Nephron progenitor cell (in vitro differentiated cells): ENCODE results near the gene TSR1.
A peak's percentile ranks its signal among the peaks of the same experiment; 100 is the strongest.

ENCODE experiments used
- DNase-seq: peaks from one replicate; pipeline ENCODE4 v3.0.0; 2021
- H3K27ac Mint-ChIP-seq: 2 replicates; pipeline ENCODE4 v1.8.0; 2021; ENCODE audit warnings: mild to moderate bottlenecking, moderate library complexity, mixed read lengths
- H3K27me3 Mint-ChIP-seq: 2 replicates; pipeline ENCODE4 v1.8.0; 2021; ENCODE audit warnings: mild to moderate bottlenecking, low read depth, mixed read lengths; ENCODE audit not compliant: poor library complexity
- H3K36me3 Mint-ChIP-seq: 2 replicates; pipeline ENCODE4 v1.8.0; 2021; ENCODE audit warnings: low read depth, mixed read lengths
- H3K4me1 Mint-ChIP-seq: 2 replicates; pipeline ENCODE4 v1.8.0; 2021; ENCODE audit warnings: mixed read lengths
- H3K4me3 Mint-ChIP-seq: 2 replicates; pipeline ENCODE4 v1.8.0; 2021; ENCODE audit warnings: mild to moderate bottlenecking, moderate library complexity, mixed read lengths
- H3K9me3 Mint-ChIP-seq: 2 replicates; pipeline ENCODE4 v1.8.0; 2021; ENCODE audit warnings: mild to moderate bottlenecking, moderate library complexity, mixed read lengths
- TF ChIP-seq, protein P1 (sequence below): fragments of 200-600 bp; sonication (generic); IDR thresholded peaks from 2 replicates; pipeline ENCODE4 v1.5.0; 2021; ENCODE audit warnings: antibody characterized with exemption

TSR1 gene

DNA sequence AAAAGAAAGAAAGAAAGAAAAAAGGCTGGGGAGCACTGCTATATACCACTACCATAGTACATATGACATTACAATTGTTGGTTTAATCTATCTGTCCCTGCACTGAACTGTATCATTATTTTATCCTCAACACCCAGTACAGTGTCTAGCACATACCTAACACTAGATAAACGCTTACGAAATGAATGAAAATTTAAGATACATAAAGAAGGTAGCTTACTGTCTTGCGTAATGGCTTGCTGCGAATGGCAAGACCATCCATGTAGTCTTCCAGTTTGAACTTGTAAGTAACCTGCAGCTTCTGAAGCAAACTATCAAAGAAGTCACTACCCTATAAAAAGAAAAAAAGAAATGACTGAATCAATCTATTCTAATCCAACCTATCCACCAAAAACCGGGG is 39.2 kb downstream of the TSR1 start:
- no peak for DNase-seq
- Mint-ChIP-seq H3K4me3 (no peak overlapping the region), H3K36me3 (peaks cover 75% of the 10 kb centered on the region), H3K9me3 (no peaks in the 10 kb centered on the region), H3K27me3 (no peaks in the 10 kb centered on the region), H3K27ac (no peak overlapping the region), H3K4me1 (peaks cover 22% of the 10 kb centered on the region)
- TF ChIP-seq, protein P1, sequence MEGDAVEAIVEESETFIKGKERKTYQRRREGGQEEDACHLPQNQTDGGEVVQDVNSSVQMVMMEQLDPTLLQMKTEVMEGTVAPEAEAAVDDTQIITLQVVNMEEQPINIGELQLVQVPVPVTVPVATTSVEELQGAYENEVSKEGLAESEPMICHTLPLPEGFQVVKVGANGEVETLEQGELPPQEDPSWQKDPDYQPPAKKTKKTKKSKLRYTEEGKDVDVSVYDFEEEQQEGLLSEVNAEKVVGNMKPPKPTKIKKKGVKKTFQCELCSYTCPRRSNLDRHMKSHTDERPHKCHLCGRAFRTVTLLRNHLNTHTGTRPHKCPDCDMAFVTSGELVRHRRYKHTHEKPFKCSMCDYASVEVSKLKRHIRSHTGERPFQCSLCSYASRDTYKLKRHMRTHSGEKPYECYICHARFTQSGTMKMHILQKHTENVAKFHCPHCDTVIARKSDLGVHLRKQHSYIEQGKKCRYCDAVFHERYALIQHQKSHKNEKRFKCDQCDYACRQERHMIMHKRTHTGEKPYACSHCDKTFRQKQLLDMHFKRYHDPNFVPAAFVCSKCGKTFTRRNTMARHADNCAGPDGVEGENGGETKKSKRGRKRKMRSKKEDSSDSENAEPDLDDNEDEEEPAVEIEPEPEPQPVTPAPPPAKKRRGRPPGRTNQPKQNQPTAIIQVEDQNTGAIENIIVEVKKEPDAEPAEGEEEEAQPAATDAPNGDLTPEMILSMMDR: no peak

DNA sequence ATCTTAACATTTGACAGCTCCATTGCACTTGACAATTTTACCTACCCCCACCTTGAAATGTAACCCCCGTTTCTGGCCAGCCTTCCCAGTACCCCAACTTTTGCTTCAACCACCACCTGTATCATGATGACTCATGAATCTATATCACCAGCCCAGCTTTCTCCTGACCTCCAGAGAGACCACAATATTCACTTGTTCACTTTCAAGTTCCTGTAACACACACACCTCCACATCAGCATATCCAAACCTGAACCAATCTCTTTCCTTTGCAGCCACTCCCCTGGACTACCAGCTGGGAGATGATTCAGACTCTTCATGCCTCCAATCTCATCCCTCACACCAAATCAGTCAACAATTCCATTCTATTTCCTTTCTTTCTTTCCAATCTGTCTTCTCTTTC is 40.7 kb downstream of the TSR1 start:
- H3K9me3 Mint-ChIP-seq: no peaks in the 10 kb centered on the region
- peaks cover 81% of the 10 kb centered on the region for H3K36me3 Mint-ChIP-seq
- DNase-seq: no peak
- H3K4me1 Mint-ChIP-seq: peaks cover 11% of the 10 kb centered on the region
- H3K27me3 Mint-ChIP-seq: no peaks in the 10 kb centered on the region
- peak overlapping the region; percentile 28 for H3K27ac Mint-ChIP-seq
- TF ChIP-seq, protein P1: no peak
- no peak overlapping the region for H3K4me3 Mint-ChIP-seq

GRCh38 chr17:2292100-2292499 is 44.2 kb downstream of the TSR1 start:
- Mint-ChIP-seq H3K4me3 (no peak overlapping the region), H3K4me1 (peaks cover 11% of the 10 kb centered on the region), H3K9me3 (no peaks in the 10 kb centered on the region), H3K27me3 (no peaks in the 10 kb centered on the region), H3K36me3 (peaks cover 80% of the 10 kb centered on the region), H3K27ac (no peak overlapping the region)
- TF ChIP-seq, protein P1: no peak
- no peak for DNase-seq

DNA sequence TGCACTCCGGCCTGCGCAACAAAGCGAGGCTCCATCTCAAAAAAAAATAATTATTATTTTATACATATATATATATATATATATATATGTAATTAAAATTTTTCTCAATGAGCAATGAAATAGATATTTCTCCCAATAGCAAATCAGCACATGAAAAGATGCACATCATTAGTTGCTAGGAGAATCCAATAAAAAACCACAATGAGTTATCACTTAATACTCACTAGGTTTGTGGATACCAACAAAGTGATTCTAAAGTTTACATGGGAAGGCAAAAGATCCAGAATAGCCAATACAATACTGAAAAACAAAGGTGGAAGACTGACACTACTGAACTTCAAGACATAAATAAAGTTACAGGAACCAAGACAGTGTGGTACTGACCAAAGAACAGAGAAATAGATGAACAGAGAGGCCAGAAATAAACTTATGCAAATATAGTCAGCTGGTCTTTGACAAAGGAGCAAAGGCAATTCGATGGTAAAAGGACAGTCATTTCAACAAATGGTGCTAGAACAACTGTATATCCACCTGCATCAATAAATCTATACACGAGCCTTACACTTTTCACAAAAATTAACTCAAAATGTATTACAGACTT is 46.3 kb downstream of the TSR1 start:
- no peak for DNase-seq
- TF ChIP-seq, protein P1: no peak
- peaks cover under 1% of the 10 kb centered on the region for H3K4me1 Mint-ChIP-seq
- H3K9me3 Mint-ChIP-seq: no peaks in the 10 kb centered on the region
- no peak overlapping the region for H3K4me3 Mint-ChIP-seq
- no peak overlapping the region for H3K27ac Mint-ChIP-seq
- peaks cover 73% of the 10 kb centered on the region for H3K36me3 Mint-ChIP-seq
- H3K27me3 Mint-ChIP-seq: no peaks in the 10 kb centered on the region

DNA sequence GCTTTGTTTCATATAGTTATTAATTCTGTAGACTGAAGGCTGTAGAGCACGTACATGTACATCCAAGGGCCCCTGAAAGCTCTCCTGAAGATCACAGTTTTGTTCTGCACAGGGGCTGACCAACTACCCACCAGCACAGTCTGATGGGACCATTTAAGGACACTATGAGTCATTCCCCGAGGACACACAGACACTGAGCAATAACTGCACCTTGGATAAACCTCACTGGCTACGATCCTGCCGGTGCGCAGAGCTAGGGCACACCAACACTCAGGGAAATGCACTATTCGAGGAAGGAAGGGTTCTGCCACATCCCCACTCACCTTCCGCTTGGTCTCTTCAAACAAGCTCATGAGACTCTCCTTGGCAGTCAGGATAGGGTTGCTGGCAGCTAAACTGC is 53.0 kb downstream of the TSR1 start:
- TF ChIP-seq, protein P1: no peak
- Mint-ChIP-seq H3K36me3 (peaks cover 58% of the 10 kb centered on the region), H3K4me1 (no peaks in the 10 kb centered on the region), H3K4me3 (no peak overlapping the region), H3K9me3 (no peaks in the 10 kb centered on the region), H3K27ac (peak overlapping the region; percentile 53), H3K27me3 (no peaks in the 10 kb centered on the region)
- no peak for DNase-seq

- Mint-ChIP-seq H3K4me3 (no peak overlapping the region), H3K4me1 (no peaks in the 10 kb centered on the region), H3K9me3 (no peaks in the 10 kb centered on the region), H3K27me3 (no peaks in the 10 kb centered on the region), H3K27ac (no peak overlapping the region), H3K36me3 (peaks cover 52% of the 10 kb centered on the region)
- no peak for DNase-seq
- TF ChIP-seq, protein P1: peak; percentile 62
Measured at GRCh38 chr17:2282297-2282873, 53.9 kb downstream of the TSR1 start.
